DMS153 treated with DMSO at 0.1 percent for 48 hours (cell line): ENCODE data around the gene RNLS.
A peak's percentile ranks its signal among the peaks of the same experiment; 100 is the strongest.

Source experiments
- DNase-seq: peaks from one replicate; lab custom pipeline; 2025; ENCODE audit not compliant: unreplicated experiment; lab: John Stamatoyannopoulos, UW

Gene RNLS

GRCh38 chr10:88525371-88526069, 57.6 kb downstream of the RNLS start:
- no peak for DNase-seq

- DNase-seq = no peak
Observed at GRCh38 chr10:88523739-88524400, 59.2 kb downstream of the RNLS start.

GRCh38 chr10:88522715-88523114, 60.4 kb downstream of the RNLS start:
- DNase-seq = no peak

- DNase-seq = no peak
Observed at GRCh38 chr10:88521791-88522190, 61.3 kb downstream of the RNLS start.

GRCh38 chr10:88515235-88515634, 67.9 kb downstream of the RNLS start:
- DNase-seq = no peak

GRCh38 chr10:88512599-88512998, 70.5 kb downstream of the RNLS start:
- DNase-seq = no peak

- no peak for DNase-seq
Observed at GRCh38 chr10:88508796-88509195, 74.3 kb downstream of the RNLS start.

- no peak for DNase-seq
Observed at GRCh38 chr10:88507826-88508453, 75.2 kb downstream of the RNLS start.

- no peak for DNase-seq
Observed at GRCh38 chr10:88507404-88507803, 75.7 kb downstream of the RNLS start.

- DNase-seq = no peak
Observed at GRCh38 chr10:88505680-88506215, 77.4 kb downstream of the RNLS start.

- DNase-seq = no peak
Observed at GRCh38 chr10:88505265-88505664, 77.9 kb downstream of the RNLS start.

GRCh38 chr10:88500656-88501055, 82.5 kb downstream of the RNLS start:
- no peak for DNase-seq

GRCh38 chr10:88499569-88500470, 83.3 kb downstream of the RNLS start:
- no peak for DNase-seq

- no peak for DNase-seq
Observed at GRCh38 chr10:88497913-88498312, 85.2 kb downstream of the RNLS start.

GRCh38 chr10:88494537-88494936, 88.6 kb downstream of the RNLS start:
- DNase-seq = no peak

- peak; percentile 11 for DNase-seq
Observed at GRCh38 chr10:88493691-88494483, 89.2 kb downstream of the RNLS start.

GRCh38 chr10:88491314-88491713, 91.8 kb downstream of the RNLS start:
- DNase-seq = no peak

- no peak for DNase-seq
Observed at GRCh38 chr10:88490231-88490980, 92.7 kb downstream of the RNLS start.

- peak; percentile 75 for DNase-seq
Observed at GRCh38 chr10:88489107-88489506, 94.0 kb downstream of the RNLS start.
